HFFc6 (cell line): ENCODE data around the gene FCRL4. TPM values are rescaled to one million over a fixed set of nuclear protein-coding genes. Genes with fewer than 3 reads are reported as not detected.

Experiments used
- DNase-seq: peaks from one replicate; pipeline ENCODE4 v3.0.0-alpha.2; 2018
- H3K27ac Mint-ChIP-seq: 2 replicates; pipeline ENCODE4 v1.8.0; 2020; ENCODE audit warnings: mild to moderate bottlenecking, mixed read lengths
- H3K27me3 Mint-ChIP-seq: 2 replicates; pipeline ENCODE4 v1.8.0; 2021; ENCODE audit warnings: mild to moderate bottlenecking, moderate library complexity, mixed read lengths; ENCODE audit not compliant: insufficient read depth
- H3K36me3 Mint-ChIP-seq: 2 replicates; pipeline ENCODE4 v1.8.0; 2021; ENCODE audit warnings: low read depth, mixed read lengths
- H3K4me1 Mint-ChIP-seq: 2 replicates; pipeline ENCODE4 v1.8.0; 2020; ENCODE audit warnings: low read depth, mixed read lengths
- H3K4me3 Mint-ChIP-seq: 2 replicates; pipeline ENCODE4 v1.8.0; 2020; ENCODE audit warnings: mild to moderate bottlenecking, moderate library complexity, mixed read lengths
- H3K9me3 Mint-ChIP-seq: 2 replicates; pipeline ENCODE4 v1.8.0; 2020; ENCODE audit warnings: mild to moderate bottlenecking, mixed read lengths
- CTCF ChIP-seq: fragments of 200-600 bp; sonication (generic); IDR thresholded peaks from 2 replicates; pipeline ENCODE4 v1.5.0; 2021; ENCODE audit warnings: antibody characterized with exemption, mild to moderate bottlenecking
- total RNA-seq, 6 experiments: library from RNA; stranded (reverse); fragmentation: NEBNext Ultra II Directional; extraction: Animal tissue kit (Norgen Biotek cat#: 25700); gene quantifications; 2 replicates in 1 of 6; 3 replicates in 5 of 6; pipeline ENCODE4 v1.2.3, GENCODE V29; 2021

Gene FCRL4
- total RNA-seq, 6 experiments from 2014 or later, result not detected

- DNase-seq, result no peak
- Mint-ChIP-seq H3K4me1 (no peaks in the 10 kb centered on the region), H3K27me3 (peaks cover 2% of the 10 kb centered on the region; the same call in 1 of the 2 replicates), H3K27ac (no peak overlapping the region), H3K4me3 (no peak overlapping the region), H3K9me3 (no peaks in the 10 kb centered on the region), H3K36me3 (no peaks in the 10 kb centered on the region)
- TF ChIP-seq CTCF, result no peak
These were observed 2.5 kb downstream of the FCRL4 start for GRCh38 chr1:157595356-157595755.

GRCh38 chr1:157585984-157586383 lies 11.9 kb downstream of the FCRL4 start:
- Mint-ChIP-seq H3K4me1 (no peaks in the 10 kb centered on the region), H3K27me3 (peaks cover 4% of the 10 kb centered on the region), H3K36me3 (no peaks in the 10 kb centered on the region)

GRCh38 chr1:157584503-157584902 lies 13.4 kb downstream of the FCRL4 start:
- Mint-ChIP-seq H3K36me3 (no peaks in the 10 kb centered on the region), H3K4me1 (no peaks in the 10 kb centered on the region), H3K4me3 (no peak overlapping the region), H3K9me3 (no peaks in the 10 kb centered on the region), H3K27ac (no peak overlapping the region), H3K27me3 (peaks cover 4% of the 10 kb centered on the region)
- TF ChIP-seq CTCF, result no peak
- DNase-seq, result no peak

More at GRCh38 chr1:157585984-157586383, 11.9 kb downstream of the FCRL4 start:
- Mint-ChIP-seq H3K4me3 (no peak overlapping the region), H3K27ac (no peak overlapping the region), H3K9me3 (no peaks in the 10 kb centered on the region)
- TF ChIP-seq CTCF, result no peak
- no peak for DNase-seq

- Mint-ChIP-seq H3K36me3 (no peaks in the 10 kb centered on the region), H3K4me3 (no peak overlapping the region), H3K27ac (no peak overlapping the region), H3K4me1 (no peaks in the 10 kb centered on the region), H3K27me3 (peaks cover 4% of the 10 kb centered on the region), H3K9me3 (no peaks in the 10 kb centered on the region)
- TF ChIP-seq CTCF, result no peak
- no peak for DNase-seq
These were observed 17.1 kb downstream of the FCRL4 start for GRCh38 chr1:157580828-157581210.

- Mint-ChIP-seq H3K27ac (no peak overlapping the region), H3K4me3 (no peak overlapping the region), H3K36me3 (no peaks in the 10 kb centered on the region), H3K4me1 (no peaks in the 10 kb centered on the region), H3K27me3 (peaks cover 3% of the 10 kb centered on the region), H3K9me3 (no peaks in the 10 kb centered on the region)
- peak; percentile 41 for DNase-seq
- TF ChIP-seq CTCF, result peak; percentile 85
These were observed 17.6 kb downstream of the FCRL4 start for GRCh38 chr1:157580179-157580827.

- H3K9me3 Mint-ChIP-seq, result no peaks in the 10 kb centered on the region
- DNase-seq, result no peak
- H3K27me3 Mint-ChIP-seq, result peaks cover 4% of the 10 kb centered on the region; the same call in 1 of the 2 replicates
- no peaks in the 10 kb centered on the region for H3K4me1 Mint-ChIP-seq
- no peak overlapping the region for H3K27ac Mint-ChIP-seq
- H3K4me3 Mint-ChIP-seq, result no peak overlapping the region
- H3K36me3 Mint-ChIP-seq, result no peaks in the 10 kb centered on the region
- TF ChIP-seq CTCF, result no peak
These were observed 20.5 kb downstream of the FCRL4 start for GRCh38 chr1:157577420-157577819.
